GM18909 (cell line): ENCODE data around the gene UBC.

Source experiments
- ATAC-seq: cut with Tn5 transposase; IDR thresholded peaks from one replicate; pipeline ENCODE4 v1.9.1; 2021; ENCODE audit warnings: mild to moderate bottlenecking; ENCODE audit not compliant: unreplicated experiment, poor library complexity

Gene UBC

DNA sequence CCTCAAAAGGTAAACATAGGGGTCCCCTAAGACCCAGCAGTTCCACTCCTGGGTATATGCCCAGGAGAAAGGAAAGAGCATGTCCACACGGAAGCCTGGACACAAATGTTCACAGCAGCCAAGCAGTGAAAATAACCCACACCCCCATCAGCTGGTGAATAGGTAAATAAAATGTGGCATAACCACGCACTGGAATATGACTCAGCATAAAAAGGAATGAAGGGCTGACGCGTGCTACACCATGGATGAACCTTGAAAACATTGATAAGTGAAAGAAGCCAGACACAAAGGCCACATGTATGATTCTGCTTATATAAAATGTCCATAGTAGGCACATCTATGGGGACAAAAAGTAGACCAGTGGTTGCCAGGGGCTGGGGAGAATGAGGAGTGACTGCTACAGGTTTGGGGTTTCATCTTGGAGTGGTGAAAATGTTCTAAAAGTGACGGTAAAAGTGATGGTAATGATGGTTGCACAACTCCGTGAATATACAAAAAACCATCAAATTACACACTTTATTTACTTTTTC lies 47.0 kb downstream of the UBC start:
- no peak for ATAC-seq

DNA sequence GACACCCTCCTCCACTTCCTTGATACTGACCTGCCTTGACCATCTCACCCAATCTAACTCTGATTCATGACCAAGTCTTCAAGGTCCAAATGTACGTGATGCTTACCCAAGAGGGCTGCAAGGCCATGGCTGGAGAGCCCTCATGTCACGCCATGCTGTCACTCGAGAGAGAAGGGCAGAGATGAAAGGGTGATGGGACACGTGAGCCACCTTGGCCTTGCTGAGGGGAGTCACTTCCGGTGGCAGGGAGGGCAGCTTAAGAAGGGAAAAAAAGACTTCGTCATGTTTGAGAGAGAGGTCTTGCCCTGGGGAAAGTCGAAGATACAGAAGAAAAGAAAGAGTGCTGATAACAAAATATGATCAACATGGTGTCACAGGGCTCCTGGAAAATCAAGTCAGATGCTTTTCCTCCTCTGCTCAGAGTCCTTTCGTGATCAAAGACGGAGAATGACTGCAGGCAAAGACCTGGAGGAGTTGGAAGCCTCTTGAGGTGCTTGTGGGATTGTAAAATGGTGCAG lies 47.5 kb downstream of the UBC start:
- no peak for ATAC-seq

DNA sequence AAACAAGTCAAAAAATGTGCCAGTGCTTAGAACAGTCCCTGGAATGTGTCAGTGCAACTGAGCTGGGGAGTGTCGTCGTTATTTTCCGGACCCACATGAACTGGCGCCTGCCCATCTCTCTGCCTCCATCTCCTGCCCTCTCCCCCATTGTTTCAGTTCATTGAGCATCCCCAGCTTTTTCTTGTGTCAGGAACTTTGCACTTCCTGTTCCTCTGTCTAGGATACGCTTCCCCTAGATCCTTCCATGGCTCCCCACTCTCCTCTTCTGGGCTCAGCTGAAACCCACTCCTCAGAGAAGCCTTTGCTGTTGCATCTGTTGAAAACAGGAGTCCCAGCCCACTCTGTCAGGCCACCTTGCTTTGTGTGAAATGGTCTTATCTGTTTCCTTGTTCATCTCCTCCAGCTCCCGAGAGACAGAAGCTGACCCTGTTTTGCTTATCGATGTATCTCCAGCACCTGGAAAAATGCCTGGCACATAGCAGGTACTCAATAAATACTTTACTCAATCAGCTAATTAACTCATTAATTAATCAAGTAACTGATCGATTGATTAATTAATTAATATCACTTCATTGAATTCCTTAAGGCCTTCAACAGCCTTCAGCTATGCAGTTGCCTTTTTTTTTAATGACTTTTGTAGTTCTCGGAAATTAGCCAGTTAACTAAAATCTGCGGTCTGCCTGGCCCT lies 48.1 kb downstream of the UBC start:
- ATAC-seq: no peak

DNA sequence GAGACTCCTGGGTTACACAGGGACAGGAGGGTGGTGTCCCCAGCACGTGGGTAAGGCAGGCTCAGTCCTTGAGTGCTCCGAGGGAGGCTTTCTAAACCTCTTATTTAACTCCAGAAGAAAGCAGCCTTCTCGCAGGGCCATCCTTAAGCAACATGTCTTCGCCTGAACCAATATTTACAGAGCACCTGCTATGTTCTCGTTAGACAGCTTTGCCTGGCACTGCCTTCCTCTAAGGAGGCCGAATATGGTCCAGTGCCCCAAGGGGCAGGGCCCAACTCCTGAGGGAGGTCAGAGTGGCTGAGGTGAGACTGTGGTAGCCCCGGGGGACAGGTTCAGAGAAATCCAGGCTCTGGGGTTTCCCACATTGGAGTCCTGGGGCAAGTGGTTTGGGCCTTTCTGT lies 48.7 kb downstream of the UBC start:
- ATAC-seq: no peak

DNA sequence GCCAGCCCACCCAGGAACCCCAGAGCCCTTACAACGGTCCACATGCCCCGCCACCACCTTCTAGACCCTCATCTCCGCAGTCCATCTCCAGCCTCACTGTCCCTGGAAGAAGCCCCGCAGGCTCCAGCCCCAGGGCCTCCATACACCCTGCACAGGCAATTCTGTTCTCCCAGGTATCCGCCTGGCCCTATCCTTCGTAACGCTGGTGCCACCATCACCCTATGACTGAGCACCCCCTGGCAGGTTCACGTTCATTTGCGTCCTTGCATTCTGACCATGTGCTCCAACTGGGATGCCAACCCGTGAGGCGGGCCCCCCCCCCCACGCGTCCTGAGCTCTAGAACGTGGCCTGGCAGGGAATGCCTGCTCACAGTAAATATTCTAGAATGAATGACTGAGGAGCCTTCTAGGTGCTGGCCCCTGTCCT lies 50.1 kb downstream of the UBC start:
- no peak for ATAC-seq

DNA sequence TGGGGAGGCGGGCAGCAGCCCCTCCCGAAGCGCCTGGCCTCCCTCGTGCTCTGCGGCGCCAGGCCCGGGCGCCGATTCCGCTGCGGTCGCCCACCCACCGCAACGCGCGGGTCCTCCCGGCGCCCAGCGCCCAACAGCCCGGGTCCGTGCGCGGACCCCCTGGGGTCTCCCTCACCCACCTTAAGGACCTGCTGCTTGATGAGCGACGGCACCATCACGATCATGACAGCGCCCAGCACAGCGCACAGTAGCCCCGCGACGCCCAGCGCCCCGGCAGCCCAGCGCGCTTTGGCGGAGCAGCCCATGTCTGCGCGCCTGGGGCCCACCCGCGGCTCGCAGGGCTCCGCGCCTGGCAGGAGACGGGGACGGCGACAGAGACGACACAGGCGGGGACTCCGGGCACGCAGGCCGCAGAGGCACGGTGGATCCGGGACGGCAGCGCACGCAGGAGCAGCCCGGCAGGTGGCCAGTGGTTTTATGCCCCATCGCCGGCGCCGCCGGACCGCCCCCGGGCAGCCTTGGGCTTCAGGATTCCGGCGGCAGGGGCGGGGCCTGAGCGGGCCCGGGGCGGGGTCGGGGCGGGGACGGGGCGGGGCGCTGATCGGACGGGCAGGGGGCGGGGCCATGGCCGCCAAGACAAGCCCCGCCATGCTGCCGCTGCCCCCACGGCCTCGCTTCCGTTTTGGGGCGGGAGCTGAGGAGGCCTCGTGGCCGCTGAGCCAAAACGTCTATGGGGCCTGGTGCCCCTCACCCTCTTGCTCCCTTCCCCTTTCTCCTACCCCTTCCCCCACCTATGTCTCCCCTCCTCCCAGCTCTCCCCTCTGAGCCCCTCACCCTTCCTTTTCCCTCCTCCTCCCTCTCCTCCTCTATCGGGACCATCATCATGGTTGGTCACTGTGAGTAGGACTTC lies 50.8 kb downstream of the UBC start, which contains the start of gene SCARB1:
SCARB1 (minus strand) TSS at position 449 of the 910 bp plus-strand sequence; CDS start at position 305, 144 bp downstream.
- ATAC-seq: peak; percentile 81

DNA sequence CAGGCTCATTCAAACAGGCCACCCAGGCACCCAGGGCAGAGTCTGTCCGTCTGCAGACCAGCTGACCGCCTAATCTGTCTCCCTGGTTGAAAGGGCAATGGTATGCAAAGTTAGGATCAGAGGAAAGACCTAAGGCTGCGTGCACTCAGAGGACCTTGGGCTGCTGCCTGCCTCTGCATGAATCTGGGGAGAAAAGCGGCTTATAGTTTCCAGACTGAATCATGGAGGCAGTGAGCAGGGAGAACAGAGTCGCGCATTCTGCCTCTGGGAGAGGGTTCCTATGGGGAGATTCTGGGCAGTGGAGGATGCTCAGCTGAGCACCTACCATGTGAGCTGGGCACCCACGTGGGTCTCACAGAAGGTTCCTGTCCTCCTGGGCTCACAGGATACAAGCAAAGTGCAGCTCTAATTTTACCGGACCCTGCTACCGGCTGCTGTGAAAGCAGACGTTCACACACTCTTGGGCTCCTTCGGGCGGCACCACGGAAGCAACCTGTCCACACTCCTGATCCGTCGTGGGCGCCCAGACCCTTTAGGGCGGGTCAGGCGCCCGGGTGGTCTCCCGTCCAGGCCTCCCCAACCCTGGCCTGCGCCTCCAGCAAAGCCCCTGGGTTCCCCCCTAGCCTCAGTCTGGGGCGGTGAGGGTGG lies 51.6 kb downstream of the UBC start:
- ATAC-seq: peak; percentile 29

DNA sequence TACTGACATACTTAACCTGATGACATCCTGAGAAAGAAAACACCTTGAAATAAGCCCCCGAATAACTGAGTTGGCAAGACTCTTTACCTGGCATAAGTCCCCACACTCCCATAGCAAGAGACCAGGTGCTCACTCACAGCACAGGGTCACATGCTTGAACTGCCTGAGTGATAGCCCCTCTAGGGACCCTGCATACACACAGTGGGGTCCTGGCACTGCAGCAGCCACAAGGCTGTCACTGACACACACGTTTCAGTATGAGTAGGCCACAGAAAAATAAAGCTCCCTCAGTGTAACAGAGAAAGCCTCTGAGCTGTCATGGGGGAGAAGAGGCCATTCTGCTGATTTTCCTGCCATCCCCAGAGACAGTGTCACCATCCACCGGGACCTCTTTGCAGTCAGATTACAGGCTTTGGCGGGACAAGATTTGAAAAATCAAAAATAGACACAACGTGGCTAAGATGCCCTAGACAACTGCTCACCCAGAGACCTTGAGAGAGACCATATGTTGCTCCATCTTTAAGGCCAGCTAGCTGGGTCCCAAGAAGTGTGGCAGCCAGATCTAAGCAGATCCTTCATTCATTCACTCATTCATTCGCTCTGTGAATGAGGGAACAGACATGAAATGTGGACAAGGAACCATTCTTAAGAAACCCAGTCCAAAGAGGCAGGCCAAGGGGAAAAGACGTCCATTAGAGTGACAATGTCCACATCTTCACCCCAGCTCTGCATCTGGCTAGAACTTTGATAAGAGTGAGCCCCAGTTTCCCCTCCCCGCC lies 52.4 kb downstream of the UBC start:
- ATAC-seq: peak; percentile 34
